H54 (cell line): ENCODE measurements around the gene KCNK5.

Source experiments
- DNase-seq: peaks from one replicate; pipeline ENCODE4 v3.0.0; 2011; ENCODE audit warnings: low spot score, mixed read lengths; ENCODE audit not compliant: insufficient read length
- FAIRE-seq: peaks from 3 replicates; lab custom pipeline; 2011; peaks lifted over from hg19 to GRCh38; lab: Jason Lieb, UNC
- POLR2A ChIP-seq: IDR thresholded peaks from 2 replicates; pipeline ENCODE4 v1.6.1; 2011; ENCODE audit warnings: low read depth, mild to moderate bottlenecking, low read length

Gene KCNK5

GRCh38 chr6:39260456-39260855 lies 31.2 kb upstream of the KCNK5 start:
- no peak for DNase-seq
- TF ChIP-seq POLR2A = no peak
- no peak for FAIRE-seq

- no peak for TF ChIP-seq POLR2A
- no peak for DNase-seq
- no peak for FAIRE-seq
Measured at GRCh38 chr6:39256294-39256940, 27.1 kb upstream of the KCNK5 start.

GRCh38 chr6:39254999-39255535 lies 25.8 kb upstream of the KCNK5 start:
- DNase-seq (no peak), FAIRE-seq (no peak)
- TF ChIP-seq POLR2A = no peak

- FAIRE-seq (no peak), DNase-seq (no peak)
- no peak for TF ChIP-seq POLR2A
Measured at GRCh38 chr6:39251406-39251805, 22.1 kb upstream of the KCNK5 start.

GRCh38 chr6:39250507-39250906 lies 21.2 kb upstream of the KCNK5 start:
- no peak for DNase-seq
- TF ChIP-seq POLR2A = no peak
- FAIRE-seq = no peak

- TF ChIP-seq POLR2A = no peak
- FAIRE-seq = no peak
Measured at GRCh38 chr6:39249278-39249677, 20.0 kb upstream of the KCNK5 start.

GRCh38 chr6:39247667-39248194 lies 18.5 kb upstream of the KCNK5 start:
- FAIRE-seq = no peak
- DNase-seq = no peak
- no peak for TF ChIP-seq POLR2A

More at GRCh38 chr6:39249278-39249677, 20.0 kb upstream of the KCNK5 start:
- no peak for DNase-seq

- DNase-seq = no peak
- FAIRE-seq = no peak
- no peak for TF ChIP-seq POLR2A
Measured at GRCh38 chr6:39243809-39244208, 14.5 kb upstream of the KCNK5 start.

GRCh38 chr6:39240155-39240757 lies 11.0 kb upstream of the KCNK5 start:
- FAIRE-seq (no peak), DNase-seq (no peak)
- no peak for TF ChIP-seq POLR2A

- no peak for FAIRE-seq
- no peak for DNase-seq
- no peak for TF ChIP-seq POLR2A
Measured at GRCh38 chr6:39239527-39240154, 10.4 kb upstream of the KCNK5 start.

GRCh38 chr6:39236742-39237141 lies 7.5 kb upstream of the KCNK5 start:
- TF ChIP-seq POLR2A = no peak
- FAIRE-seq = no peak

GRCh38 chr6:39233333-39233732 lies 4.1 kb upstream of the KCNK5 start:
- TF ChIP-seq POLR2A = no peak
- FAIRE-seq (no peak), DNase-seq (no peak)

More at GRCh38 chr6:39236742-39237141, 7.5 kb upstream of the KCNK5 start:
- DNase-seq = no peak

- no peak for FAIRE-seq
- TF ChIP-seq POLR2A = no peak
- no peak for DNase-seq
Measured at GRCh38 chr6:39231521-39232243, 2.4 kb upstream of the KCNK5 start.
